ENCODE results near the gene CADPS.

CADPS gene

DNA sequence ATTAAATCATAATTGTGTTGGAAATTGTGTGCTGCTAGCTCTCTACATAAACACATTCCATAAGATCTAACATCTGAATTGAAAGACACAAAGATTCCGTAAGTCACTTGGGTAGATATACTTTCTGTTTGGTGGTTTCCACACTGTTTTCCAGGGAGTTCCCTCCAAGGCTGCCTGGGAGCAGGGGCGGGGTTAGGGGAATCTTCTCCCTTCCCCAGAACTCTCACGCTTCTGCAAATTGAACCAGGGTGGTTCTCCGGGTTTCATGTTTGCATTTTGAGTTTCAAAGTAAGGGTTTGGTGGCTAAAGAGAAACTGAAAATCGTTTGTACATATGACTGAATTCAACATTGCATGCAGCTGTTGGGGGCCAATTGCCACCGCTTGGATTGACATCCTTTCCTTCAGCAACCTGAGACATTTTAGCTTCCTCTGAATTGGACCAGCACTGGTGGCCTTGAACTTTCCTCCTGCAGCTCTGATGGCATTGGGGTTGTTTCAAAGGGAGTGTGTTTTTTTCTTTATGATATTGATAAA, 309.1 kb downstream of the CADPS start:
- TF ChIP-seq, protein P1, sequence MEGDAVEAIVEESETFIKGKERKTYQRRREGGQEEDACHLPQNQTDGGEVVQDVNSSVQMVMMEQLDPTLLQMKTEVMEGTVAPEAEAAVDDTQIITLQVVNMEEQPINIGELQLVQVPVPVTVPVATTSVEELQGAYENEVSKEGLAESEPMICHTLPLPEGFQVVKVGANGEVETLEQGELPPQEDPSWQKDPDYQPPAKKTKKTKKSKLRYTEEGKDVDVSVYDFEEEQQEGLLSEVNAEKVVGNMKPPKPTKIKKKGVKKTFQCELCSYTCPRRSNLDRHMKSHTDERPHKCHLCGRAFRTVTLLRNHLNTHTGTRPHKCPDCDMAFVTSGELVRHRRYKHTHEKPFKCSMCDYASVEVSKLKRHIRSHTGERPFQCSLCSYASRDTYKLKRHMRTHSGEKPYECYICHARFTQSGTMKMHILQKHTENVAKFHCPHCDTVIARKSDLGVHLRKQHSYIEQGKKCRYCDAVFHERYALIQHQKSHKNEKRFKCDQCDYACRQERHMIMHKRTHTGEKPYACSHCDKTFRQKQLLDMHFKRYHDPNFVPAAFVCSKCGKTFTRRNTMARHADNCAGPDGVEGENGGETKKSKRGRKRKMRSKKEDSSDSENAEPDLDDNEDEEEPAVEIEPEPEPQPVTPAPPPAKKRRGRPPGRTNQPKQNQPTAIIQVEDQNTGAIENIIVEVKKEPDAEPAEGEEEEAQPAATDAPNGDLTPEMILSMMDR (IDR thresholded peaks at IDR 0.05; ENCODE audit: low read depth, low read length): no peak
- no peaks in the 10 kb centered on the region for H3K27me3 ChIP-seq
- DNase-seq: no peak
- no peaks in the 10 kb centered on the region for H3K9me3 ChIP-seq
- H3K4me3 ChIP-seq (ENCODE audit: low read depth, low read length): no peak overlapping the region
- peaks cover 36% of the 10 kb centered on the region for H3K4me1 ChIP-seq
- H3K36me3 ChIP-seq: no peaks in the 10 kb centered on the region

DNA sequence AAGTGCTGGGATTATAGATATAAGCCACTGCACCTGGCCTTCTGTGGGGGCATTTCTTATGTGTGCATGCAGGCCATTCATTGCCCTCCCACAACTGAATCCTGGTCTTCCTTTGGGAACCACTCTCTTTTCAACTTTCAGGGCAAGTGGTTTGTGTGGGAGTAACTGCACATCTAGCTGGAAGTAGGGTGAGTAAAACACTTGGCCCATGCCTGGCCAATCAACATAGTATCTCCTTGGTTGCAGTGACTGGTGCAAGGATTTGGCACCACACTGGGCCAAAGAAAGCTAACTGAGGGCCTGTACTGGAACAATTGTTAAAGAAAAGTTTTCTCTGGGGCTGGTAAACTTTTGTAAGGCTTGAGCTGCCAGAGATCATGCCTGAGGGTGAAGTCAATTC, 312.6 kb downstream of the CADPS start:
- no peak for DNase-seq
- TF ChIP-seq, protein P1 (IDR thresholded peaks at IDR 0.05; ENCODE audit: low read depth, low read length): no peak
- Histone ChIP-seq H3K36me3 (no peaks in the 10 kb centered on the region), H3K4me3 (ENCODE audit: low read depth, low read length) (no peak overlapping the region), H3K27me3 (no peaks in the 10 kb centered on the region), H3K4me1 (peaks cover 12% of the 10 kb centered on the region), H3K9me3 (no peaks in the 10 kb centered on the region)

DNA sequence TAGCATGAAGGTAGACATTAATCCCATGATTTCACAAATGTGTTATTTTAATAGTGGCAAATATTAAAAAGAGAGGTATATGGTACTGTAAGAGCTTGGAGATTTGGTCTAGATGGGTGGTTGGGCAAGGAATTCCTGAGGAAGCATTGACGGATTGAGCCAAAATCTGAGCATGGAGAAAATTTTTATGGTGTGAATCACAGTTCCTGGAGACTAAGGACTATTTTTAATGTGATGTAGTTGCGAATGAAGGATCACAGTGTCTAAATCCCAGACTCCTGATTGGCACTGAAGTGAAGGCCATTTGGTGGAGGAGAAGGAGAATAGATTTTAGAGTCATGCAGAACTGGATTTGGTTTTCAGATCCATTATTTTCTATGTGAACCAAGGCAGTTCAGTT, 313.2 kb downstream of the CADPS start:
- Histone ChIP-seq H3K4me3 (ENCODE audit: low read depth, low read length) (no peak overlapping the region), H3K27me3 (no peaks in the 10 kb centered on the region), H3K4me1 (peaks cover 10% of the 10 kb centered on the region), H3K36me3 (no peaks in the 10 kb centered on the region), H3K9me3 (no peaks in the 10 kb centered on the region)
- TF ChIP-seq, protein P1 (IDR thresholded peaks at IDR 0.05; ENCODE audit: low read depth, low read length): no peak
- no peak for DNase-seq

DNA sequence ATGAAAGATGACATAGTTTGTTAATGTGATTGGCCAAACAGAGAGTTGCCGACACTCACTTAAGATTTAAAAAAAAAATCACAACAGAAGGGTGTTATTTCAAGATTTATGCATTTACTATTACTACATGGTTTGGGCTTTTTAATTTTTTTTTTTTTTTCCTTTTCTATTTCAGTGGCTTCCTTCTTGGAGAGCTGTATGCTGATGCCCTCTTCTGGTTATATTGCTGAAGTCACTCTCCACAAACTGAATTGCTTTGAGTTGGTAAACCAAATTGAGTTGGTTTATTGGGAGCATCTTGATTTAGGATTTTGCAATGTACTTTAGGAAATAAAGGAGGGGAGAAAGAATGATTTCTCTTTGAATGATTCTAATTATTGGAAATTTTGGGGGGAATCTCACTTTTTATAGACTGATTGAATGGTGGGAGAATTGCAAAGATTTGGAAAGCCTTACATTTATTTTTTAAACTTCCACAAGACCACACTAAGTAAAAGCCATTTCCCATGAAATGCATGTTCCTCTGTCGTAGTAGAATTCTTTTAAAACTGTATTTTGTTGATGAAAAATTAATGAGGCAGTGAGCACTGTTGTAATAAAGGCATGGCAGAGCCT, 315.3 kb downstream of the CADPS start:
- H3K9me3 ChIP-seq: no peaks in the 10 kb centered on the region
- TF ChIP-seq, protein P1 (IDR thresholded peaks at IDR 0.05; ENCODE audit: low read depth, low read length): peak; percentile 69
- no peak overlapping the region for H3K4me3 ChIP-seq (ENCODE audit: low read depth, low read length)
- H3K4me1 ChIP-seq: peaks cover 11% of the 10 kb centered on the region
- DNase-seq: no peak
- no peaks in the 10 kb centered on the region for H3K27me3 ChIP-seq
- H3K36me3 ChIP-seq: no peaks in the 10 kb centered on the region

DNA sequence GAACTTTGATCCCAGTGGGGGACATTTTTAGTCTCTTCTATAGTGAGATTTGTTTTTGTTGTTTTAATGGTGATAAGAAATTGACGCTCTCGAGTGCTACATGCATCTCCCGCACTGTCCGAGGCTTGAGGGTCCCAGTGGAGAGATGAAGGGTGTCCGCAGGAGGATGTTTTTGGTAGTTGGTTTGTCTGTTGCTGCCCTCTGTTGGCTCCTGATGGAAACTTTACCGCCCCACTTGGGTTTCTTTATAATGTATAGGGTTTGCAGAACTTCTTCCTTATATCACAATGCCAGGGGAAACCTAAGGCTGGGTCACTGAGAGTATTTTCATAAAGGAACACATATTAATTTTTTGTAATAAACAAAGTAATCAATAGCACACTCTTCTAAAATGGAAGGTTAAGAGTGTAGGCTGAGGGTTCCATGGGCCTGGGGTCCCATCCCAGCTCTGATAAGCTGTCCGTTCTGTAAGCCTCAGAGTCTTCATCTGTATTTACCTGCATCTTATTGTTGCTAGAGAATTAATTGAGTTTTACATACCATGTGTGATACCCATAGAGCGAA, 316.6 kb downstream of the CADPS start:
- H3K27me3 ChIP-seq: no peaks in the 10 kb centered on the region
- no peak overlapping the region for H3K4me3 ChIP-seq (ENCODE audit: low read depth, low read length)
- no peaks in the 10 kb centered on the region for H3K36me3 ChIP-seq
- TF ChIP-seq, protein P1 (IDR thresholded peaks at IDR 0.05; ENCODE audit: low read depth, low read length): peak; percentile 82
- no peaks in the 10 kb centered on the region for H3K9me3 ChIP-seq
- peak; percentile 64 for DNase-seq
- peaks cover 11% of the 10 kb centered on the region for H3K4me1 ChIP-seq

DNA sequence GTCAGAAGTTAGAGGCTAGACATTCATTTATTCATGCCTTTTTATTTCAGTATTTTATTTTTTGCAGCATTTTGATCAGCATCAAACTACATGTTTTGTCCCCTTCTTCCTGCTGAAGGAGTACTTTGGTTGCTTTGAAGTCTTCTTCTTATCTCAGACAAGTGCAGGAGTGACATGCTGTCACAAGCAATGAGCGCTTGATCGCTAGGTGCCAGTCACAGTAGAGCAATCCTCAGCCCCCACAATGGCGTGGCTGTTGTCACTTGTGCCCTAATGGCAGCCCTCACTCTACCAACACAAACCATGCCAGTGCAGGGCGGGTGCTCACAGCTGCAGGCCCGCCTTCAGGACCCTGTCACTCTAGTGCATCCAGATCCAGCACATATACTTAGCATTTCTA, 317.2 kb downstream of the CADPS start:
- Histone ChIP-seq H3K4me3 (ENCODE audit: low read depth, low read length) (no peak overlapping the region), H3K36me3 (no peaks in the 10 kb centered on the region), H3K4me1 (peaks cover 11% of the 10 kb centered on the region), H3K9me3 (no peaks in the 10 kb centered on the region), H3K27me3 (no peaks in the 10 kb centered on the region)
- DNase-seq: no peak
- TF ChIP-seq, protein P1 (IDR thresholded peaks at IDR 0.05; ENCODE audit: low read depth, low read length): no peak

Measured in BE2C (cell line).